MV-4-11 (cell line): Measurements from ENCODE around the gene CDC42EP4.
"Not testable (repeated sequence)": the region's sequence is repeated elsewhere in the genome, so short reads cannot be mapped to it uniquely, and the experiment has no call there.

Experiments
- DNase-seq: peaks from one replicate; lab custom pipeline; 2025; lab: John Stamatoyannopoulos, UW

Gene CDC42EP4

GRCh38 chr17:73278465-73279453 lies 33.0 kb downstream of the CDC42EP4 start:
- no peak for DNase-seq

- no peak for DNase-seq
Observed at GRCh38 chr17:73278049-73278464, 33.7 kb downstream of the CDC42EP4 start.

GRCh38 chr17:73274490-73274889 lies 37.3 kb downstream of the CDC42EP4 start:
- no peak for DNase-seq

GRCh38 chr17:73272906-73273218 lies 38.9 kb downstream of the CDC42EP4 start:
- DNase-seq, result no peak

- DNase-seq, result peak; percentile 97
Observed at GRCh38 chr17:73271072-73271471, 40.7 kb downstream of the CDC42EP4 start.

- no peak for DNase-seq
Observed at GRCh38 chr17:73269791-73270190, 42.0 kb downstream of the CDC42EP4 start.

GRCh38 chr17:73269329-73269615 lies 42.5 kb downstream of the CDC42EP4 start:
- DNase-seq, result no peak

GRCh38 chr17:73268582-73269328 lies 43.0 kb downstream of the CDC42EP4 start:
- DNase-seq, result peak; percentile 5

GRCh38 chr17:73267648-73268537 lies 43.9 kb downstream of the CDC42EP4 start:
- DNase-seq, result no peak

GRCh38 chr17:73266796-73267195 lies 45.0 kb downstream of the CDC42EP4 start:
- DNase-seq, result no peak

- DNase-seq, result no peak
Observed at GRCh38 chr17:73265646-73266640, 45.9 kb downstream of the CDC42EP4 start.

- DNase-seq, result not testable (repeated sequence)
Observed at GRCh38 chr17:73264448-73264847, 47.4 kb downstream of the CDC42EP4 start.

- peak; percentile 21 for DNase-seq
Observed at GRCh38 chr17:73262676-73263642, 48.8 kb downstream of the CDC42EP4 start.

- peak; percentile 81 for DNase-seq
Observed at GRCh38 chr17:73261952-73262675, 49.7 kb downstream of the CDC42EP4 start.

GRCh38 chr17:73261617-73261951 lies 50.2 kb downstream of the CDC42EP4 start, which contains the start of gene CPSF4L:
TSS of gene CPSF4L (minus strand) at chr17:73261880. CDS start at chr17:73261818, 62 bp downstream.
- DNase-seq, result no peak

- no peak for DNase-seq
Observed at GRCh38 chr17:73257516-73257915, 54.3 kb downstream of the CDC42EP4 start.

- no peak for DNase-seq
Observed at GRCh38 chr17:73256220-73256619, 55.6 kb downstream of the CDC42EP4 start.

GRCh38 chr17:73255671-73256181 lies 56.1 kb downstream of the CDC42EP4 start:
- DNase-seq, result no peak

- DNase-seq, result no peak
Observed at GRCh38 chr17:73251871-73252270, 59.9 kb downstream of the CDC42EP4 start.
